HUES48 (cell line): ENCODE measurements around the gene PMPCA.

Experiments used
- H3K27ac ChIP-seq: one replicate; pipeline ENCODE4 v1.7.0; 2013; ENCODE audit warnings: low read depth, low read length, inconsistent platforms
- H3K27me3 ChIP-seq: 2 replicates; pipeline ENCODE4 v1.6.1; 2013; ENCODE audit warnings: mild to moderate bottlenecking, low read length; ENCODE audit not compliant: control insufficient read depth, insufficient read depth
- H3K36me3 ChIP-seq: 2 replicates; pipeline ENCODE4 v1.6.1; 2013; ENCODE audit warnings: low read length; ENCODE audit not compliant: control insufficient read depth, insufficient read depth
- H3K4me1 ChIP-seq: 2 replicates; pipeline ENCODE4 v1.6.1; 2013; ENCODE audit warnings: mild to moderate bottlenecking, low read length; ENCODE audit not compliant: control insufficient read depth, insufficient read depth
- H3K4me3 ChIP-seq: 2 replicates; pipeline ENCODE4 v1.5.1; 2013; ENCODE audit warnings: mild to moderate bottlenecking, low read depth, low read length
- H3K9ac ChIP-seq: 2 replicates; pipeline ENCODE4 v1.6.1; 2013; ENCODE audit warnings: mild to moderate bottlenecking, low read depth, low read length, moderate library complexity
- H3K9me3 ChIP-seq: 2 replicates; pipeline ENCODE4 v1.6.1; 2013; ENCODE audit warnings: low read length; ENCODE audit not compliant: control insufficient read depth, insufficient read depth

Gene PMPCA

GRCh38 chr9:136410500-136411287 is at the start of gene PMPCA, which contains the start of gene ENTR1:
Gene PMPCA, plus strand, starts transcription at chr9:136410658. Its CDS starts 11 bp downstream, at chr9:136410669.
Gene ENTR1, minus strand, starts transcription at chr9:136410614. Its CDS starts 217 bp downstream, at chr9:136410397.
- peaks cover 8% of the 10 kb centered on the region for H3K4me1 ChIP-seq
- H3K9ac ChIP-seq, result peak within 1 kb of the TSS; percentile 89
- no peaks in the 10 kb centered on the region for H3K27me3 ChIP-seq
- peak within 1 kb of the TSS; percentile 86 for H3K27ac ChIP-seq
- H3K36me3 ChIP-seq, result peaks cover 65% of the 10 kb centered on the region
- peak within 1 kb of the TSS; percentile 96 for H3K4me3 ChIP-seq
- no peaks in the 10 kb centered on the region for H3K9me3 ChIP-seq

DNA sequence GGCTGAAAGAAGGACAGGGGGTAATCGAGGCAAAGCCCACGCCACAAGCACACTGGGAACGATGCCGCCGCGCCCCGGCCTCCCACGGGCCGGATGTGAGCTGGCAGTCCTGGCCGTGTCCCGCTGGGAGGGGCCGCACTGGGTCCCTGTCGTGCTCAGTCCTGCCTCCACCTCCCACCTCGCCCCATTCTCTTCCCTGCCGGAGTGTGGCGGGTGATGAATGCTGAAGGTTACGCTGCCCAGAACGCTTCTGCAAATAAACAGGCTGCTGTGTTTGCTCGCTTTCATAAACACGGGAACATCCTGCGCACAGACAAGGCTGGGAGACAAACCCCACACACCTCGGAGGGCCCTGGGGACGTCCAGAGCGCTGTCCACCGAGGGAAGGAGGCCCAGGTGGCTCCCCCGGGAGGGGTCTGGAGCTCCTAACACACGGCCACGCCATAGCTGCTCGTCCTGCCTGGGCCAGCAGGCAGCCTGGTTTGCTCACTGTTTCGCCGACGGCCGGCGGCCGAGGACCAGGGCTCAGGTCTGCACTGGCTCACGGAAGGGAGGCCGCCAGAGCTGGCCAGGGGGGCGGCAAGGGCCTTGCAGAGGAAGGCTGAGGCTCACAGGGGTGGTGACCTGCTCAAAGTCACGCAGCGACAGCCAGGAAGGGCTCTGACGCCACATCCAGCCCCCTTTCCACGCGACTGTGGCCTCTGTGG is 49.3 kb upstream of the PMPCA start:
- H3K4me1 ChIP-seq, result peaks cover 4% of the 10 kb centered on the region; the same call in 1 of the 2 replicates
- H3K27me3 ChIP-seq, result no peaks in the 10 kb centered on the region
- H3K36me3 ChIP-seq, result peaks cover 5% of the 10 kb centered on the region; the same call in 1 of the 2 replicates
- no peak overlapping the region for H3K9ac ChIP-seq
- H3K27ac ChIP-seq, result no peak overlapping the region
- H3K4me3 ChIP-seq, result no peak overlapping the region
- no peaks in the 10 kb centered on the region for H3K9me3 ChIP-seq

- H3K9me3 ChIP-seq, result no peaks in the 10 kb centered on the region
Measured at GRCh38 chr9:136361754-136362449, 48.6 kb upstream of the PMPCA start.

DNA sequence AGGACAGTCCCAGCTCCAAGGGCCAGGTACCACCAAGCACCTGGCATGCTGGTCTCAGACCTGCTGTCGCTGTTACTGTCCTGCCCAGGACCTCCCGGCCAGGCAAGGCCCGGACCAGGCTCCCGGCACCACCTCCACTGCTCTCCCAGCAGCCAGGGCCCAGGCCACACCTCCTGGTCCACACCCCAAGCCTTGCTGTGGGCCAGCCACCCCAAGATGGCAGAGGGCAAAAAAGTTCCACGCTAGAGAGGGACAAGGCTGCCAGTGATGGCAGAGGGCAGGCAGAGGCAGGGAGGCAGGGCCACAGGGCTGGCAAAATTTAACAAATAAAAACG is 48.0 kb upstream of the PMPCA start:
- Histone ChIP-seq H3K36me3 (peaks cover 5% of the 10 kb centered on the region; the same call in 1 of the 2 replicates), H3K9me3 (no peaks in the 10 kb centered on the region), H3K27ac (no peak overlapping the region), H3K27me3 (no peaks in the 10 kb centered on the region), H3K4me3 (no peak overlapping the region), H3K9ac (no peak overlapping the region), H3K4me1 (peaks cover 4% of the 10 kb centered on the region; the same call in 1 of the 2 replicates)

More at GRCh38 chr9:136361754-136362449, 48.6 kb upstream of the PMPCA start:
- no peaks in the 10 kb centered on the region for H3K27me3 ChIP-seq
- peaks cover 5% of the 10 kb centered on the region; the same call in 1 of the 2 replicates for H3K36me3 ChIP-seq
- H3K27ac ChIP-seq, result no peak overlapping the region
- no peak overlapping the region for H3K4me3 ChIP-seq
- H3K4me1 ChIP-seq, result peaks cover 4% of the 10 kb centered on the region; the same call in 1 of the 2 replicates
- no peak overlapping the region for H3K9ac ChIP-seq

DNA sequence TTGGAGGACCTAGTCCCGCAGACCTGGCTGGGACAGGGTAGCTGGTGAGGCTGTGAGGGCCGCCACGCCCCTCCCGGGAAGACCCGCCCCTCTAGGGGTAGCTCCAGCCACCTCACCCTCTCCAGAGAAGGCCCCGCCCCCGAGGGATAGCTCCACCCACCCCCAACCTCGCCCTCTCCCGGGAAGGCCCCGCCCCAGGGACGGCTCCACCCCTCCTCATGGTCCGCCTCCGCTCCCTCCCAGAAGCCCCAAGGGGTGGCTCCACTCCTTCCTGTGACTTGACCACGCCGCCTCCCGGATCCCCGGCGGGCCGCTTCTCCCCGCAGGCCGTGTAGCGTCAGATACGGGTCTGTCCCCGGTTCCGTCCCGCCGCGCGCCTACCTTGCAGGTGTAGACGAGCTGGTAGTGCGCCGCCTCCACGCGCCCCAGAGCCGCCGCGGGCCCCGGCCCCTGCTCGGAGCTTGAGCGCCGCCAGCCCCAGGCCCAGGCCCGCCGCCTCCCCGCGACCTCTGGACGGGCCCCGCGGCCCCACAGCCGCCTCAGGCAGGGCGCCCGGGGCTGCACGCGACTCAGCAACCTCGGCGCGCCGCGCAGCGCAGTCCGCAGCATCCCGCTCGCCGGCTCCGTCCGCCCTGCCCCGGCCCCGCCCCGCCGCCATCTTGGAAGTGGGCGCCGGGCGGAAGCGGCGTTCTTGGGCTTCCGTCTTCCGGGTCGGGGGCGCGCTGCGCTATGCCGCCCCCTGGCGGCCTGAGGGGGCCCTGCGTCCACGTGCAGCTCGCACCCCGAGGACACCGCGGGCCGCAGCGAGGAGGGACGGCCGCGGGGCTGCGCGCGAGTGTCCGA is 47.1 kb upstream of the PMPCA start, which contains the start of gene DNLZ:
DNLZ (minus strand) TSS at position 639 of the 843 bp plus-strand sequence; CDS start at position 609, 30 bp downstream.
- peak within 1 kb of the TSS; percentile 84 for H3K9ac ChIP-seq
- no peaks in the 10 kb centered on the region for H3K9me3 ChIP-seq
- peak within 1 kb of the TSS; percentile 90 for H3K27ac ChIP-seq
- H3K4me3 ChIP-seq, result peak within 1 kb of the TSS; percentile 79
- peaks cover 5% of the 10 kb centered on the region; the same call in 1 of the 2 replicates for H3K36me3 ChIP-seq
- H3K4me1 ChIP-seq, result peaks cover 4% of the 10 kb centered on the region; the same call in 1 of the 2 replicates
- no peaks in the 10 kb centered on the region for H3K27me3 ChIP-seq

GRCh38 chr9:136363949-136364748 is 46.3 kb upstream of the PMPCA start:
- Histone ChIP-seq H3K4me1 (peaks cover 4% of the 10 kb centered on the region; the same call in 1 of the 2 replicates), H3K27ac (no peak overlapping the region), H3K9ac (no peak overlapping the region), H3K4me3 (peak overlapping the region; percentile 79; the same call in 1 of the 2 replicates), H3K27me3 (no peaks in the 10 kb centered on the region), H3K9me3 (no peaks in the 10 kb centered on the region), H3K36me3 (peaks cover 5% of the 10 kb centered on the region; the same call in 1 of the 2 replicates)

DNA sequence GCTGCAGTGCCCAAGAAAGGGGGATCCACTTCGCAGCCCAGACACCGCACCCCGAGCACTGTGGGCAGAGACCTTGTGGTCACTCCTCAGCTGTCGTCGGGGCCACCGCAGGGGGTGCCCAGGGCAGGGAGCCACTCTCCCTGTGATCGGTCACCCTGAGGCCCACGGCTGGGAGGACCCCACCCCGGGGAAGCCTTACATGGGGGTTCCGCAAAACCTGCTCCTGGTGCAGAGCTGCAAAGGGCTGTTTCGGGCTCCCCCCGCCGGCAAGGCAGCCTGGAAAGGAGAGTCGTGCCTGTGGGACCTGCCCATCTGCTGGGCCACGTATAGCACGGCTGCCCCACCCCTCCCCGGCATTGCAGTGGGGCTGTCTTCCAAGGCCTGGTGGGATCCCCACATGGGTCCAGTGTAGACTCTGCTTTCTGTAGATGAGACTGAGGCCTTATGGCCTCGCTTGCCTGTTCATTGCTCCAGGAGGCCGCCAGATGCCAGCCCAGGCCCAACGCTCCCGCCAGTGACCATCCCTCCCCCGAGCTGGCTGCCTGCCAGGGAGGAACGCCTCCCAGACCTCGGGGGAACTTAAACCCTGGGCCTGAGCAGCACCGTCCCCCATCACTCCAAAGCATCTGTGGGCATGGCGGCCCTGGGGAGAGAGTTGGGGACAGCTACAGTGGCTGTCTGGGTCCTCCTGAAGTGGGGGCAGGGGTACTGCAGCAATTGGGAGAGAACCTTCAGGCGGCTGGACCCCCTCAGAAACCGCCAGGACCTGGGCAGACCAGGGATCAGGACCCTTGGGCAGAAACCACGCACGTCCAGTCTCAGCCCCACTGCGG is 45.3 kb upstream of the PMPCA start:
- no peaks in the 10 kb centered on the region for H3K9me3 ChIP-seq
- no peak overlapping the region for H3K4me3 ChIP-seq
- no peak overlapping the region for H3K9ac ChIP-seq
- H3K36me3 ChIP-seq, result peaks cover 5% of the 10 kb centered on the region; the same call in 1 of the 2 replicates
- no peak overlapping the region for H3K27ac ChIP-seq
- peaks cover 4% of the 10 kb centered on the region; the same call in 1 of the 2 replicates for H3K4me1 ChIP-seq
- no peaks in the 10 kb centered on the region for H3K27me3 ChIP-seq

DNA sequence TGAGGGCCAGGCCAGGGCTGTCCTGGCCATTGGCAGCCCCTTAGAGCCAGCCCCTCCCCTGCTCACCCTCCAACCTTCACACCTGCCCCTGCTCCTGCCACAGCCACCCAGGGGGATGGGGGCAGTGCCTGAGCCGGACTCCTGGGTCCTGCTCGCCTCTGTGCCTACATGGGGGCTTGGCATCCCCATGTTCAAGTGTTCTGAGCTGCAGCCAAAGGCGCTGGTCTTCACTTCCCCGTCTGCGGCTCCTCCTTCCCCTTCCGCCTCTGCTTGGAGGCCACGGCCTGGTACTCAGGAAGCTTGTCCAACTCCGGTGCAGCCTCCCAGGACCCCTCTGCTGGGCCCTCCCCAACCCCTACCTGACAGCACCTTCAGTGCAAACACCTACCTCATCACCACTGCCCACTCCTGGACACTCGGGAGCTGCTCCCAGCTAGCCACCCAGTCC is 44.7 kb upstream of the PMPCA start:
- Histone ChIP-seq H3K27ac (no peak overlapping the region), H3K36me3 (peaks cover 5% of the 10 kb centered on the region; the same call in 1 of the 2 replicates), H3K4me3 (no peak overlapping the region), H3K4me1 (peaks cover 4% of the 10 kb centered on the region; the same call in 1 of the 2 replicates), H3K9ac (no peak overlapping the region), H3K9me3 (no peaks in the 10 kb centered on the region), H3K27me3 (no peaks in the 10 kb centered on the region)

DNA sequence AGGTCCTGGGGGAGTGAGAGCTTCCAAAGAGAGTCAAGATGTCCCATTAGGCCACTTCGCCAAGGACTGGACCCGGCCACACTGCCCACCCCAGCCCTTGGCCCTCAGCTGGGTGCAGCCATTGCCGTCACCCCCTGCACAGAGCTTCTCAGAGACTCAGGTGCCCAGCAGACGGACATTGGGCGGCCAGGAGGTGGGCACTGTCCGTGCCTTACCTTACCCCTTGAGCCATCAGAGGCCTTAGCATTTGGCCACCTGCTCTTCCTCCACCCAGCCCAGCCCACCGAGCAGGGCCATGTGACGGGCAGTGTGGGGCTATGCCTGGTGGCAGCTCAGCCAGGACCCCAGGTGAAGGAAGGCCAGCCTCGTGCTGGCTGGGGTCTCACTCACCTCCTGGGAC is 43.6 kb upstream of the PMPCA start:
- H3K36me3 ChIP-seq, result peaks cover under 1% of the 10 kb centered on the region; the same call in 1 of the 2 replicates
- no peak overlapping the region for H3K27ac ChIP-seq
- H3K4me1 ChIP-seq, result peaks cover 4% of the 10 kb centered on the region; the same call in 1 of the 2 replicates
- no peaks in the 10 kb centered on the region for H3K9me3 ChIP-seq
- no peaks in the 10 kb centered on the region for H3K27me3 ChIP-seq
- no peak overlapping the region for H3K4me3 ChIP-seq
- H3K9ac ChIP-seq, result no peak overlapping the region
